Hepatocyte (in vitro differentiated cells): ENCODE data around the gene ADRA1B. TPM values are rescaled to one million over a fixed set of nuclear protein-coding genes. Genes with fewer than 3 reads are reported as not detected.

Experiments
- DNase-seq: peaks from one replicate; pipeline ENCODE4 v3.0.0-alpha.2; 2016; ENCODE audit warnings: low spot score
- H2AFZ ChIP-seq: fragments of 200-600 bp; sonication (generic); 2 replicates; pipeline ENCODE4 v1.6.0; 2016; ENCODE audit warnings: antibody characterized with exemption, mild to moderate bottlenecking
- H3K27ac ChIP-seq: fragments of 200-600 bp; sonication (generic); 2 replicates; pipeline ENCODE4 v1.5.1; 2016; ENCODE audit warnings: mild to moderate bottlenecking
- H3K27me3 ChIP-seq: fragments of 200-600 bp; sonication (generic); 2 replicates; pipeline ENCODE4 v1.6.1; 2016
- H3K36me3 ChIP-seq: fragments of 200-600 bp; sonication (generic); replicated peaks from 2 replicates; pipeline ENCODE4 v1.5.1; 2016; ENCODE audit warnings: low read depth; ENCODE audit not compliant: insufficient read depth
- H3K4me1 ChIP-seq: fragments of 200-600 bp; sonication (generic); 2 replicates; pipeline ENCODE4 v1.5.1; 2016; ENCODE audit warnings: mild to moderate bottlenecking, moderate library complexity; ENCODE audit not compliant: insufficient read depth
- H3K4me2 ChIP-seq: fragments of 200-600 bp; sonication (generic); 2 replicates; pipeline ENCODE4 v1.6.0; 2016
- H3K4me3 ChIP-seq: fragments of 200-600 bp; sonication (generic); 2 replicates; pipeline ENCODE4 v1.5.1; 2016; ENCODE audit warnings: mild to moderate bottlenecking
- H3K79me2 ChIP-seq: fragments of 200-600 bp; sonication (generic); 2 replicates; pipeline ENCODE4 v1.6.0; 2017; ENCODE audit warnings: mild to moderate bottlenecking
- H3K9me2 ChIP-seq: fragments of 200-600 bp; sonication (generic); replicated peaks from 2 replicates; pipeline ENCODE4 v1.6.0; 2017; ENCODE audit warnings: mild to moderate bottlenecking; ENCODE audit not compliant: insufficient read depth
- H3K9me3 ChIP-seq: fragments of 200-600 bp; sonication (generic); 2 replicates; pipeline ENCODE4 v1.5.1; 2016; ENCODE audit warnings: low read depth, mild to moderate bottlenecking
- H4K20me1 ChIP-seq: fragments of 200-600 bp; sonication (generic); 2 replicates; pipeline ENCODE4 v1.6.0; 2016; ENCODE audit warnings: mild to moderate bottlenecking; ENCODE audit not compliant: insufficient read depth, poor library complexity, severe bottlenecking
- EZH2 ChIP-seq: fragments of 200-600 bp; sonication (generic); IDR thresholded peaks from 2 replicates; pipeline ENCODE4 v1.6.1; 2016; ENCODE audit warnings: antibody characterized with exemption, mild to moderate bottlenecking, borderline replicate concordance
- EZH2phosphoT487 ChIP-seq: fragments of 200-600 bp; sonication (generic); IDR thresholded peaks from one replicate; pipeline ENCODE4 v1.6.1; 2018; ENCODE audit warnings: antibody characterized with exemption, mild to moderate bottlenecking, low read depth, moderate library complexity; ENCODE audit not compliant: unreplicated experiment, severe bottlenecking
- WGBS: methylation state at CpG from one replicate; pipeline ENCODE4 v1.1.6; 2016; ENCODE audit warnings: low lambda C conversion rate; ENCODE audit errors: missing lambda C conversion rate; 5-methylcytosine and 5-hydroxymethylcytosine counted together
- polyA plus RNA-seq: library from polyadenylated mRNA; unstranded; fragments of >200 nt; fragmentation: Nextera tagmentation; extraction: Ambion mirVana; gene quantifications from 2 replicates; pipeline ENCODE4 v1.2.1, GENCODE V29; 2016
- total RNA-seq: library from RNA; depleted of rRNA; stranded (reverse); fragments of >200 nt; gene quantifications from 2 replicates; pipeline ENCODE4 v1.2.3, GENCODE V29; 2014
- TF ChIP-seq, protein P1 (sequence below): fragments of 200-600 bp; sonication (generic); IDR thresholded peaks from 2 replicates; pipeline ENCODE4 v1.5.1; 2016; ENCODE audit warnings: antibody characterized with exemption, mild to moderate bottlenecking; ENCODE audit not compliant: poor library complexity

The ADRA1B gene
- total and polyA plus RNA-seq, 2 experiments from 2014 or later: 2.6 to 3.5 TPM

- no peak for DNase-seq
- Histone ChIP-seq H3K79me2 (no peaks in the 10 kb centered on the region), H2AFZ (no peak overlapping the region), H3K4me2 (no peak overlapping the region), H3K4me3 (no peak overlapping the region), H3K36me3 (no peaks in the 10 kb centered on the region), H3K27ac (no peak overlapping the region), H3K9me3 (no peaks in the 10 kb centered on the region), H3K4me1 (peaks cover 3% of the 10 kb centered on the region), H3K9me2 (no peaks in the 10 kb centered on the region), H3K27me3 (peaks cover 16% of the 10 kb centered on the region), H4K20me1 (no peaks in the 10 kb centered on the region)
- TF ChIP-seq EZH2: no peak
- TF ChIP-seq, protein P1, sequence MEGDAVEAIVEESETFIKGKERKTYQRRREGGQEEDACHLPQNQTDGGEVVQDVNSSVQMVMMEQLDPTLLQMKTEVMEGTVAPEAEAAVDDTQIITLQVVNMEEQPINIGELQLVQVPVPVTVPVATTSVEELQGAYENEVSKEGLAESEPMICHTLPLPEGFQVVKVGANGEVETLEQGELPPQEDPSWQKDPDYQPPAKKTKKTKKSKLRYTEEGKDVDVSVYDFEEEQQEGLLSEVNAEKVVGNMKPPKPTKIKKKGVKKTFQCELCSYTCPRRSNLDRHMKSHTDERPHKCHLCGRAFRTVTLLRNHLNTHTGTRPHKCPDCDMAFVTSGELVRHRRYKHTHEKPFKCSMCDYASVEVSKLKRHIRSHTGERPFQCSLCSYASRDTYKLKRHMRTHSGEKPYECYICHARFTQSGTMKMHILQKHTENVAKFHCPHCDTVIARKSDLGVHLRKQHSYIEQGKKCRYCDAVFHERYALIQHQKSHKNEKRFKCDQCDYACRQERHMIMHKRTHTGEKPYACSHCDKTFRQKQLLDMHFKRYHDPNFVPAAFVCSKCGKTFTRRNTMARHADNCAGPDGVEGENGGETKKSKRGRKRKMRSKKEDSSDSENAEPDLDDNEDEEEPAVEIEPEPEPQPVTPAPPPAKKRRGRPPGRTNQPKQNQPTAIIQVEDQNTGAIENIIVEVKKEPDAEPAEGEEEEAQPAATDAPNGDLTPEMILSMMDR: no peak
- no peak for TF ChIP-seq EZH2phosphoT487
- 69% methylated on average over 7 of the region's 7 CpGs for WGBS
Measured at GRCh38 chr5:159923008-159923407, 6.7 kb downstream of the ADRA1B start.

DNA sequence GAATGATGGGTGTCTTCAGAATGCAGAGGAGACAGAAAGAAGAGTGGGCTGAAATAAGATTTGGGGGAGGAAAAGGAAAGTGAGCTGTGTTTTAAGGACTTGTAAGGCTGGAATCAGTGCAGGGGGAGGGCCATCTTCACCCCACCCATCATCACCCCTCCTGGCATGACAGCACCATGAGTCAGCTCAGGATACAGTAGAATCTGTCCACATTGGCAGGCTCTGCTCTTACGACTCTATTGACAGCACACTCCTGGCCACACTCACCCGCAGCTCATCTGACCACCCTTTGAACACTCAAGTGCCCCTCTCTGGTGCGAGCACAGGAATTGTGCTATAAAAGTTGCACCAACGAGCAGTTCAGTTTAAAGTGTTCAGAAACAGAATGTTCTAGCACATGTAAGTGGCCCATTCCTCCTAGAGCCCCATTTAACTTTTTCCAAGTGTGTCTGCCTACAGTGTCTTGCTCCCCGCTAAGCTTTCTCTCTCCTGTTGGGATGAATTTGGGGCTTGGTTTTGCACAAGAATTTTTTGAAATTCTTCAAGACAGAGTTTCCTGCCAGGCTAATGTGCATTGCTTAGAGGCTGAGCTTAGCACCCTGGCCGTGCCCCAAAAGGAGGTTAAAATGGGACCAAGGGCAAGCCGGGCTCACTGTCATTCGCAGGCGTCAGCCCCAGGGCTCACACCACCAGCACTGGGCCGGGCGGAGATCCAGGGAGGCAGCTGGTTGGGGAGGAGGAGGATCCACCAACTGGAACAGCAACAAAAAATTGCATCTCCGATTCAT lies 12.0 kb downstream of the ADRA1B start:
- no peak for DNase-seq
- H3K79me2 ChIP-seq: no peaks in the 10 kb centered on the region
- TF ChIP-seq EZH2 (no peak), EZH2phosphoT487 (no peak)
- TF ChIP-seq, protein P1: no peak
- no peak overlapping the region for H3K27ac ChIP-seq
- H3K4me2 ChIP-seq: no peak overlapping the region
- no peaks in the 10 kb centered on the region for H3K4me1 ChIP-seq
- H4K20me1 ChIP-seq: no peaks in the 10 kb centered on the region
- H3K9me3 ChIP-seq: no peaks in the 10 kb centered on the region
- H2AFZ ChIP-seq: no peak overlapping the region
- H3K36me3 ChIP-seq: no peaks in the 10 kb centered on the region
- WGBS: 76% methylated on average over 12 of the region's 12 CpGs
- H3K9me2 ChIP-seq: no peaks in the 10 kb centered on the region
- no peak overlapping the region for H3K4me3 ChIP-seq
- H3K27me3 ChIP-seq: peaks cover 16% of the 10 kb centered on the region

DNA sequence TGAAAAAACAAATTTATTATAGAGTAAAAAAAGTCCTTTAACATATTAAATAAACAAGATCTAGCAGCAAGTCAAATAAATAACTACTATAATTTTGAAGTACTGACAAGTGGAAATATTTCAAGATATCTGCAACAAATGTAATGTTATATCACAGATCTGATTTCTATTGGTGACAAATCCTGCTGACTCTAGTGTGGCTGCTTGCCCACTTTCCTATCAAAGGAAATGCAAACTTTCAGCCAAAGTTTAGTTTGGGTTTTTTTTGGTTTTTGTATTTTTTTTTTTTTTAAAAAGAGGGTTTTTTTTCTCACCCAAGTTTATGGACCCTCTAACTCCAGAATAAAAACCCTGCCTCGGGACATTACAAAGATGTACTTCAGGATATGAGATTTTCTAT lies 12.9 kb downstream of the ADRA1B start:
- Histone ChIP-seq H3K79me2 (no peaks in the 10 kb centered on the region), H3K4me1 (no peaks in the 10 kb centered on the region), H3K4me2 (no peak overlapping the region), H3K27me3 (peaks cover 9% of the 10 kb centered on the region), H3K36me3 (no peaks in the 10 kb centered on the region), H3K9me3 (no peaks in the 10 kb centered on the region), H3K27ac (no peak overlapping the region), H4K20me1 (no peaks in the 10 kb centered on the region), H2AFZ (no peak overlapping the region), H3K9me2 (no peaks in the 10 kb centered on the region), H3K4me3 (no peak overlapping the region)
- WGBS: 88% methylated on average over 1 of the region's 1 CpG
- no peak for DNase-seq
- TF ChIP-seq EZH2 (no peak), EZH2phosphoT487 (no peak)
- TF ChIP-seq, protein P1: no peak
